Left renal pelvis (tissue), 4 donors: ENCODE measurements around the gene WFDC1. TPM values are rescaled to one million over a fixed set of nuclear protein-coding genes. Genes with fewer than 3 reads are reported as not detected.

Source experiments
- DNase-seq, 4 donors: peaks; one replicate each; pipeline ENCODE4 v3.0.0-alpha.2; 2013; ENCODE audit warnings: low read depth in 4 of 4, low spot score in 3 of 4
- polyA plus RNA-seq, 4 donors: library from polyadenylated mRNA; unstranded; fragments of 120-200 nt; gene quantifications; one replicate each; pipeline ENCODE4 v1.2.1, GENCODE V29; 2013; ENCODE audit not compliant: insufficient read length in 4 of 4

The WFDC1 gene
- polyA plus RNA-seq, 4 donors = 2.4 to 5.0 (median 3.7) TPM

DNA sequence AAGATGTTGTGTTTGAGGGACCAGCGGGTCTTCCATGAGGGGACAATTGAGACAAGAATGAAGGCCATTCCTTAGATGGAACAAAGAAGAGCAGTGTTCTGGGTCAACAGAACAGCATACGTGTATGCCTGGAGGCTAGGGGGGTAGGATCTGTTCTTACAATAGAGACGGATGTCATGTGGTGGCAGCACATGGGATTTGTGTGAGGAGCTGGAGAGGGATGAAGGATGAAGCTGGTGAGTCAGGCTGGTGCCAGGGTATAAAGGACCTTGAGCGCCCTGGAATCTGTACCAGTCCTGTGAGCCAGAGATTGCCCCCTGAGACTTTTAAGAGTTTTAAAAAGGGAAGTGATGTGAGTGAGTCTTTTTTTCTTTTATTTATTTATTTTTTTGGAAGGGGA is 22.8 kb upstream of the WFDC1 start:
- DNase-seq = no peak

DNA sequence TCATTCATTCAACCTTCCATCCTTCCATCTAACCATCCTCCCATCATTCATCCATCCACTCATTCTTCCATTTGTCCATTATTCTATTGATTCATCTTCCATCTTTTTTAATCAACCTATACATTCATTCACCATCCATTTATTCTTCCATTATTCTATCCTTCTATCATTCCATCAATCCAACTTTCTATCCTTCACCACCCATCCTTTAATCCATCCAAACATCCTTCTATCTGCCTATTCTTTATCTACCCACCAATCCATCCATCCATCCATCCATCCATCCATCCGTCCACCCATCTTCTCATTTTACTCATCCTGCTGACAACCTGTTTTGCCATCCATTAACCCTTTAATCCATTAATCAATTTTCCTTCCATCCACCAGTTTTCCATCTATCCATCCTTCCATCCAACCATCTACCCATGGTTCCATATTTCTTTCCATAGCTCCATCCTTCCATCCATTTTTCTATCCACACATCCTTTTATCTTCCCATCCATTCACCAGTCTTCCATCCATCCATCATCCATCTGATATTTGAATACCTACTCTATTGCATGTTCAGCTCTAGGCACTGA is 21.8 kb upstream of the WFDC1 start:
- no peak for DNase-seq

DNA sequence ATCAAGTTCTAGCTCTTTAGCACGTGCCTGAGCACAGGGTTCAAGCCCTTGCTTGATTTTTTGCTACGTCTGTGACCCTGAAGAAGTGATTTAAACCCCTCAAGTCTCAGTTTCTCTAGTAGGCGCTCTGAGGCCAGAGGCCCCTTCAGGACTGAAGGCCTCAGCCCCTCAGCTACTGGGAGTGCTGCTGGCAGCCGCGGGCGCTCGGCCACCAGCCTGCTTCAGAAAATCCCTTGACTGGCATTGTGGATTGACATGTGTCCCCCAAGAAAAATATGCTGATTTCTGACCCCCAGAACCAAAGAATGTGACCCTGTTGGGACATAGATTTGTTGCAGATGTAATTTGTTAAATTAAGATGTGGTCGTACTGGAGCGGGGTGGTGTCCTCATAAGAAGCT is 20.2 kb upstream of the WFDC1 start:
- DNase-seq = no peak

DNA sequence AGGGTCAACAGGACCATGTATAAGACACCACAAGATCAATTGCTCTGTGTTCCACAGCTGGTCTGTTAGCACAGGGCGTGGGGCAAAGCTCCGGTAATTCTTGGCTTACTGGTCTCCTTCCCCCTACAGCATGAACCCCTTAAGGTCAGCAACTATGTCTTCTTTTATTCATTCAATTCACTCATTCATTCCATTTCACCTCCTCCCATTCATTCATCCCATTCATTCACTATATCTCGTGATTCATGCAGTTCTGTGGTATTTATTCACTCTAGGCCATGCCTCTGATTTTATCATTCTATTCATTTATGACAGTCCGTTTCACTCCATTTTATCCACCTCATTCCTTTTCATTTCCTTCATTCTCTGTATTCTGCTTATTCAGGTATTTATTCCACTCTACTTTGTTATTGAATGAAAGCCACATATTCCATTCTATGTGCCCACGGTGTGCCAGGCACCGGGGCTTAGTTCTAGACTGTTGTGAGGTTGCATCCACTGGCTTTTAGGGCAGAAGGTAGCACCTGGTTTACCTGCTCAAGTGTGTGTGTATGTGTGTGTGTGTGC is 19.0 kb upstream of the WFDC1 start:
- DNase-seq = no peak

DNA sequence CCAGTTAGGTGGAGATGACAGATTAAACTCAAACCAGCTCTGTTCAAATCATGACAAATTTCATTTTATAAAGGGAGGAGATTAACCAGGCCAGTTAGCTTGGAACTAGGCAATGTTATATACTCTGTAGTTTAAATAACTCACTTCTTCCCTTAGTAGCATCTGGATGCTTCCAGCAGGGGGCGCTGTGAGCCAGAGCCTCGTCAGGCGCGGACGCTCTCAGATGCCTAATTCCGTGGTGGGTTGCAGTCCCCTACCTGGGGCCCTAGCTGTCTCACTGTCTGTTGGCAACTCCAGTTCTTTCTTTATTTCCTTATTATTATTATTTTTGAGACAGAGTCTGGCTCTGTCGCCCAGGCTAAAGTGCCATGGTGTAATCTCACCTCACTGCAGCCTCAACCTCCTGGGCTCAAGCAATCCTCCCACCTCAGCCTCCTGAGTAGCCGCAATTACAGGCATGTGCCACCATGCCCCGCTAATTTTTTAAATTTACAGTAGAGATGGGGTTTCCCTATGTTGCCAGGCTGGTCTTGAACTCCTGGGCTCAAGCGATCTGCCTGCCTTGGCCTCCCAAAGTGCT is 17.3 kb upstream of the WFDC1 start:
- no peak for DNase-seq

DNA sequence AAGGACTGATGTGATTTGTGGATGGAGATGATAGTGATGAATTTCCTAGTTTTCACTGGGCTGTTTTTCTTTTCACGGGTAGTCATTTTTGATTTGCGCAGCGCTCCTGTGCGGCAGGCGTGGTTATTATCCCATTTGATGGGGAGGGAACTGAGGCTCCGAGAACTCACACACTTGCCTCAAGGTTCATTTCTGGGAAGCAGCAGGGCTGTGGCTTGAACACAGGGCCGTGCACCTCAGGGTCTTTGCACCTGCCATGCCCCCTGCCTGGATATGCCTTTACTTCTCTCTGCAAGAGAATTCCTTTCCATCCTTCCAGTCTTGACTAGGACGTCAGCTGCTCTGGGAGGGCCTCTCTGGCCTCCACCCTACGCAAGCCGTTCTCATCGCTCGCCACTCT is 16.3 kb upstream of the WFDC1 start:
- DNase-seq = no peak

DNA sequence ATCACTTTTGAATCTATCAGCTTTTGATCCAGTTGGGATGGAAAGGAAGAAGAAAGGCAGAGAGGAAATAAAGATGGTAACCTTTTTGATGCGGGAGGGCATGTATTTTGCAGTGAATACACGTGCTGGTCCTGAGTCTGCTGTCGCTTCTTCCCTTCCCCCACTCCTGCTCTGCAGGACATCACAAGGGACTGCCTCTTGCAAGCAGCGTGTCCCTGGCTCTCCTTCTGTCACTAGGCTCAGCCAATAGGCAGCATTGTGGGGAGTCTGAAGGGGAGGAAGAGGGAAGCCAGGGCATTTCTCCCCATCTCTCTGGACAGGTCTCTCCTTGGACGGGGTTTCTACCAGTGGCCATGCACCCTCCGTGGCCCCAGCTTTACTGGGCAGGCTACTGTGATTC is 15.7 kb upstream of the WFDC1 start:
- no peak for DNase-seq

DNA sequence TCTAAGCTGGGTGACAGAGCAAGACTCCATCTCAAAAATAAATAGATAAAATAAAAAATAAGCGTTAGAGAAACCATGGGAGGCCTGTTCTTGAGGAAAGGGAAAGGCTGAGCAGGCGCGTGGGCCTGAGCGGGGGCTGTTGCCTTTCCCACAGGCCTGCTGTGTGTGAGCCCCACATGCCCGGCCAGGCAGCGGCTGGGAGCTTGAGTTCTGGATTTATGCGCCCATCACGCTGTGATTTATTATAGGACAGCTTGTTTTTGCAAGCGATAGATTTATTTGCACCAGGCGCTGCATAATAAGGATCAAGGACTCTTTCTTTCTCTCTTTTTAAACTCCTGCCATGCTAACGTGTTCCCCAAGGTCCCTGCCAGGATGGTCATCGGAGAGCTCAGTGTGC is 14.8 kb upstream of the WFDC1 start:
- no peak for DNase-seq

DNA sequence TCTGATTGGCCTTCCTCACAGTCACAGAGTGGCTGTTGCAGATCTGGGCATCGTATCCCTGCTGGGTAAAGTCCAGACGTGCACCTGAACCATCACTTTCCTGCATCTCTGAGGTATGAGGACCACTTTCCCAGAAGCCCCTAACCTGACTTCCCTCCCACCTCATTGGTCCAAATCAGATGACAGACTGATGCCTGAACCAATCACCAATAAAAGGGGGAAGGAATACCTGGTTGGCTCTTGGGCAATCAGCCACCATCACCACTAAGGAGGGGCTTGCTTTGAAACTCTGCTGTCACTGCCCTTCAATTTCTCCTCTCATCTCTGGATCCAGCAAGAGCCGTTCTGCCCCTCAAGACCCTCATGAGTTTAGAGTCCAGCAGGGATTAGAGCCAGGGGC is 13.6 kb upstream of the WFDC1 start:
- DNase-seq = no peak

DNA sequence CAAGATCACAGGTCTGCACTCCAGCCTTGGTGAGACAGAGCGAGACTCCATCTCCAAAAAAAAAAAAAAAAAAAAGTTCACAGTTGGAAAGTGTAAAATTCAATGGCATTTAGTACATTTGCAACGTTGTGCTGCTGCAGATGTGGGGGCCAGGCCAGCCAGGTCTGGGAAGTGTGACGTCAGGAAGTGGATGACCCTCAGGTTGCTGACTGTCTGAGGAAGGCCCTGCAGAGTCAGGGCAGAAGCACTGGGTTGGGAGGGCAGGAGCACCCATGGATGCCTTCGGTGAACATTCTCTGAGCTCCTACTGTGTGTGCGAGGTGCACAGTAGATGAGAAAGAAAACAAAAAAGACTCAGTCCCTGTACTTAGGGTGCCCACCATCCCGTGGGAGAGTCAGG is 12.1 kb upstream of the WFDC1 start:
- DNase-seq = no peak

DNA sequence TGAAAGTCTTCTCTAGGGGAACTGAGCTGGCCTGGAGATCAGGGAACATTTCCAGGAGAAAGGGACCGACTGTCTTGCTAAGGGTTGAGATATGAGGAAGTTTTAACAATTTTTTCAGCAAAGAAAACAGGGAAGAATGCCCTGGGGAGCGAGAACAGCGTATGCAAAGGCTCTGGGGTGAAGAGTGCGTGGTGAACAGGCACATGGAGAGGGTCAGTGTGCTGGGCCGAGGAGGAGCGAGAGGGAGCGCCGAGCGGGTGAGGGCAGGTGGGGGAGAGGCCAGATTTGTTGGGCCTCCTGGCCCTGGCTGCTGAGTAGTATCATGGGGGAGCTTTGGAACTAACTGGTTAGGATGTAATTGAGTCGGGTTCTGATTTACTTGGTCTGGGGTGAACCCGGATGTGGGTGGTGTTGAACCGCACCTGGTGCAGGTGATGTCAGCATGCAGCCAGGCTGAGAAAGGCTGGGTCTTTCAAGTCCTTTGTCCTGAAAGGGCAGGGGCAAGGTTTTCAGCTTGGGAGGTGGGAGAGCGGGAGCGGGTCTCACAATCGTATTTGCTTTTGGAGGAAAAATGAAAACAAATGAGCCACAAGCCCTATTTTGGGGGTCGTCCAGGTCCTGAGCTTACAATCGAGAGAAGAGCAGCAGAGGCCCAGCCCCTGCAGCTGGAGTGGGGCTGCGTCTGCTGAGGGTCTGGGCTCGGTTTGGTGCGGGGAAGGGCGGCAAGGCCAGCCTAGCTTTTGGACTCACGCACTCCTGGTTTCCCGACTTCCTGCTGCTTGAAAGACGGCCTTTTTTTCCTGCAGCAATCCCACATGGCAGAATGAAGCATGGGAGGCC is 11.1 kb upstream of the WFDC1 start:
- no peak for DNase-seq

DNA sequence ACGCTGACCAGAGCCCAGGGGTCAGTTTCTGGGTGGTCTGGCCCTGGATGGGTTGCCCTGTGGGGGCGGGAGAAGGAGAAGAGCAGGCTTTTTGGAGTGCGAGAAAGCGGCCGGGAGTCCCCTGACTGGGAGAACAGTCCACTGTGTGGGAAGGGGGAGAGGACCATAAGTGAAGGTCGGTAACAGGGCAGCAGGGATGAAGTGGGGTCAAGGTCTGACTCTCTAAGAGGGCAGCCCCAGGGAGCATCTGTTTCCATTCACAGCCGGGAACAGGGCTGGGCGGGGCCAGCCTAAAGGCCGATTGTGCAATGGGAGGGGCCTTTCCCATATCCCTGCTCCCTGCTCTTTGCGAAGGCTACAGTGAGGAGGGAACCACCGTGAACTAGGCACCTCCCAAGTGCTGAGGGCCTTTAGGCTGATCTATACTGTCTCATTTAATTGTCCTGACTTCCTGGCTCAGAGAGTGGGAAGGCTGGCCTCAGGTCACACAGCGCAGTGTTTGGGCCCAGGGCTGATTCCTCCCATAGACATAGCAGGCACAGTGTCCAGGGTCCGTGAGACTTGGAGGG is 10.4 kb upstream of the WFDC1 start:
- no peak for DNase-seq

DNA sequence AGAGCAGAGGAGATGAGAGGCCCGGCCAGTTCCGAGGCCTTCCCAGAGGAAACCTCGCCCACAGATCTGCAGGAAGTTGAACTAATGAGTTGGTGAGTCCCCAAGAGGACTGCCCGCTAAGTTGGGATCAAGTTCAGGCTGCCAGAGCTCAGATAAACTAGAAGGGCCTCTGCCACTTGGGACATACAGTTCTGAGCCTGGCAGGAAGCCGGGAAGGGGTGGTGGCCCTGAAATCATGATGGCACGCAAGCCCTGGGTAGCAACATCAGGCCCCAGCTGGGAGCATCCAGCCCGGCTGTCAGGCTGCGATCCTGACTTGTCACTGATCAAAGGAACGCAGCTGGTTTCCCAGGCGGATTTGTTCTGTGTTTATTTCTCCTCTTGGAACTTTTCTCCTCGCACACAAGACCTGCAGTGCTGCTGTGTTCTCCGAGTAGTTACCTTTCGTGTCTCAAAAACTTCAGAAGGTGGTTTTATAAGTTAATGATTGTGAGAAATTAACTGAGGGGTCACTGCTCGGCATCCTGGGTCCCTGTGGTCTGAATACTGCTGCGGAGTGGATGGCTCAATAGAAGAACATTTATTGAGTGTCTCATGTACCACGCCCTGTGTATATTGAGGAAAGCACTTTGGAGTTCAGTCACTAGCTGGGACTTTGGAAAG is 8.0 kb upstream of the WFDC1 start:
- no peak for DNase-seq

DNA sequence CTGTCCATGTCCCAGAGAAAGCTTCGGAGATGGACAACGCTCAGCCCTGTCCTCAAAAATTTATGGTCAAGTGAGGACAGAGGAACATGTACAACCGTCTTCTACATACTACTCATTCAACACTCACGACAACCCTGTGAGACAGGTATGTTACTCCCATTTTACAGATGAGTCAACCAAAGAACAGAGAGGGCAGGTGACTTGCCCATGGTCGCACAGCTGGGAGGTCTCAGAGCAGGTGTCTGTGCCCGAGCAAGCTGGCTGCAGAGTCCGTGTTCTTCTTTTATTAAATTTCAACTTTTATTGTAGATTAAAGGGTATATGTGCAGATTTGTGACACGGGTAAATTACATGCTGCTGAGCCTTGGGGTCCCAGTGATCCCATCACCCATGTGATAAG is 5.8 kb upstream of the WFDC1 start:
- no peak for DNase-seq

DNA sequence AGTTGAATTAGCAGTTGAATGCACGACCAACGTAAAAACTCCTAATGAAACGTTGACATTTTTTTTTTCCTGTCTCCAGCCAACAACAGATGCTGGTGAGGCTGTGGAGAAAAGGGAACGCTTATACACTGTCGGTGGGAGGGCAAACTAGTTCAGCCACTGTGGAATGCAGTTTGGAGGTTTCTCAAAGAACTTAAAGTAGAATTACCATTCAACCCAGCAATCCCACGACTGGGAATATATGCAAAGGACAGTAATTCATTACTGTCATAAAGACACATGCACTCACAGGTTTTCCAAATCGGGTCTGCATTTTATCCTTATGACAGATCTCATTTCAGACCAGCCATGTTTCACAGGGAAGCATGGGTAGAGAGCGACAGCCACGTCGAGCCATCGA is 3.5 kb upstream of the WFDC1 start:
- no peak for DNase-seq

DNA sequence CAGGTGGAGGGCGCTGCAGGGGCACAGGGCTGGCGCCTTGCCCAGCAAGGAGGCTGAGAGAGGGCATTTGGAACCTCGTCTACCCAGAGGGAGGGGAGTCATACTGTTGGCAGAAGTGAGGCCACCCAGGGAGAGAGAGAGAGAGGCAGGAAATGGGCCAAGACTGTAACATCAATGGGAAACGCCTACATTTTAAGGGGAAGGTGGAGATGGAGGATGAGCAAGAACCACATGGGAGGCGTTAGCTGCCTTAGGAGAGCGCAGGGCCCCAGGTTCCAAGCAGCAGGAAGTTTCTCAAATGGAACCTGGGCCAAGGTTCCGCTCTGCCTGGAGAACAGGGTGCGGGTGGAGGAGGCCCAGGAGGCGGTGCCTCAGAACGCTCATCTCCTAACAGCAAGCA is 2.7 kb upstream of the WFDC1 start:
- DNase-seq = no peak

DNA sequence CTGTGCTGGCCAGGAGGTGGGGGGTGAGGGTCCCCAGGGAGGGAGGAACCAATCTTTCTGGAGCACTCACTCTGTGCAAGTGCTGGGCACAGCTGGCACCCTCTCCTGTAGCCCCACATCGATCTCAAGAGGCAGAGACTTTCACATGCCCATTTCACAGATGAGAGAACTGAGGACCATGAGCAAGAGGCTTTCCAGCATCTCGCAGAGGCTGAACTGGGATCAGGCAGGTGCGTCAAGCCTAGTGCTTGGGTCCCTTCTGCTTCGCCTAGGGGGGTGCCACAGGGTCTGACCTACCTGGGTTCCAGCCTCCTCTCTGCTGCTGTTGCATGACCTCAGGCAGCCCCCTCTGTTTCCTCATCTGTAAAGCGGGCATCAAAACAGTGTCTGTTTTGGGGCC is 1.3 kb upstream of the WFDC1 start:
- DNase-seq = no peak

DNA sequence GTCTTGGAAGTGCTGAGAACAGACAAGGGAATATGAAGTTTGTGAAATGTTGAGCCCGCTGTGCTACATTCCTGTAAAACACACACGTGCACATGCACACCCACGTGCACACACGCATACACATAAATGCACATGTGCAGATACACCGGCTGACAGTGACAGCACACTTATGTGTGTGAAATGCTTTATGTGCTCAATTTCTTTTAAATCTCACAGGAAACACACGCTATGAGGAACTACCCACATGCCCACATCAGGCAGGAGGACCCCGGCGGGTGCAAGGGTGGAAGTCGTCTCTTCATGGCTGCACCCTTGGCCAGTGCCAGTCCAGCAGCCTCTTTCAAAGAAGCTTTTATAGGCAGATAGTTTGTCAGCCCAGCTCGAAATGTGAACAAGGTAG is 561 bp upstream of the WFDC1 start:
- DNase-seq = no peak

DNA sequence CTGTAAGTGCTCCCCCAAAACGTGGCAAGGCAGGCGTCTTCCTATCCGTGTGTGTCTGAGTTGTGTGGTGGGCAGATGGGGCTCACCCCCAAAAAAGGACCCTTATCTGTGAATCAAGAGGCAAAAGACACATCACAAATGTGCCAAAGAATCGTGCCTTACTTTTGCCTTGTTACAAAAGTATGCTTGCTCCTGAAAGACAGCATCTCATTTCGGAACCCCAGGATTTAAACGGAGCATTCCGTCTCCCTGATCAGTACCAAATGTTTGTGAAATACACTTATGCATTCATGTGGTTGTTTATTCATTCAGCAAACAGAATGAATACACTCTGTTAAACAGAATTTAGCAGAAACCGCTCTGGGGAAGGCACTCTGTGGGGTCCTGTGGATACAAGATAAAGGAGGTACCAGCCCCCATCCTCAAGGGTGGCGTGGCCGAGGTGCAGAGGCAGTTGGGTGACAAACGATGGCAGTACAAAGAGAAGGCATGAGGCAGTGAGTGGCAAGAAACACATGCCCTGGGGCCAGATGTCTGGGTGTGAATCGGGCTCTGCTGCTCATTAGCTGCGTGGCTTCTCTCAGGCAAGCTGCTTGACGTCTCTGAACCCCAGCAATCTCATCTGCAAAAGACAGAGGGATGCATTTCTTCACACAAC is 654 bp downstream of the WFDC1 start:
- DNase-seq = no peak

DNA sequence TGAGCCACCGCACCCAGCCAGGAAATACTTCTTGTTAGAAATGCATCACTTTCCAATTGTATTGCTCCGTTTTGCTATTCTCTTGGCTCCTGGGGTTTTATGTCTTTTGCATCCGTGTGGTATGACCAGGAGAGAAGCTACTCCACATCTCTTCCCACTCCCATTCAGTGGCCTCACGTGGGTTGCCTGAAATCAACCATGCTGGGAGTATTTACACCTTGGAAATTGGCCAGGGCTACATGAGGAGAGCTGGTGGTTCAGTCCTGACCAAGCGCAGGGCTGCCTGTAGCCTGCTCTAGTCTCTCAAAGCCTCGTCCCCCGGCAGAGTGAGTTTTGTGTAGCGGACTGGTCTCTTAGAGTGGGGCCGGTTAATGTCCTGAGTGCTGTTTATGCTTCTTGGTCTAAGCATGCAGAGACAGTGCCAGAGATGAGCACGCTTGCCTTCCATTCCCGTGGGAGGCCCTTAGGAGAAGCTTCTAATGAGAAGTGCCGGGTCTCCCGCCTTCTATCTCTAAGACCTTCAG is 3.8 kb downstream of the WFDC1 start:
- no peak for DNase-seq
